ENCODE results near the gene ZNF217.
A peak's percentile ranks its signal among the peaks of the same experiment; 100 is the strongest.
"Not testable (repeated sequence)": the region's sequence is repeated elsewhere in the genome, so short reads cannot be mapped to it uniquely, and the experiment has no call there.

The ZNF217 gene

DNA sequence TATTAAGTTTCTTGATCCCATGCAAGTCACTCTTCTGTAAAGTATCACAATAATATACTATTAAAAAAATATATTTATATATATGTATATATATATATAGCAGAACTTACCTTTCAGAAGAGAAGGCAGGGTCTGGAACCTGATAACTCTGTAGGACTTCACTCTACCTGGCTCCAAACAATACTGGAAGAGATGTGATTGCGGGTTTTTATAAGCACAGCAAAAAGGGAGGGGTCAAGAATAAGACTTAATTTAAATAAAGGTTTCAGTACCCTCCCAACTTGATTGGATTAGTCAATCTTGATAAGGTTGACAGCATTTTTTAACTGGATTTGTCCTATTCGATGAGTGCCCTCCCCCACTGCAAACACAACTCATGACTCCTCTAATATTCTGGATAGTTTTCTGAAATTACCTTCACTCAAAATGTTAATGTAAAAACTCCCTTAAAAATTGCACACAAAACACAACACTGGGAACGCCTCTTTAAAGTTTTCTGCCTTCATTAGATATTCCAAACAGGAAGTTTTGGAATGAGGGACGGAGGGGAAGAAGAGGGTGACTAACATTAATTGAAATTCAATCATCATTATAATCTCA lies 4.0 kb upstream of the ZNF217 start:
- TF ChIP-seq, protein P1, sequence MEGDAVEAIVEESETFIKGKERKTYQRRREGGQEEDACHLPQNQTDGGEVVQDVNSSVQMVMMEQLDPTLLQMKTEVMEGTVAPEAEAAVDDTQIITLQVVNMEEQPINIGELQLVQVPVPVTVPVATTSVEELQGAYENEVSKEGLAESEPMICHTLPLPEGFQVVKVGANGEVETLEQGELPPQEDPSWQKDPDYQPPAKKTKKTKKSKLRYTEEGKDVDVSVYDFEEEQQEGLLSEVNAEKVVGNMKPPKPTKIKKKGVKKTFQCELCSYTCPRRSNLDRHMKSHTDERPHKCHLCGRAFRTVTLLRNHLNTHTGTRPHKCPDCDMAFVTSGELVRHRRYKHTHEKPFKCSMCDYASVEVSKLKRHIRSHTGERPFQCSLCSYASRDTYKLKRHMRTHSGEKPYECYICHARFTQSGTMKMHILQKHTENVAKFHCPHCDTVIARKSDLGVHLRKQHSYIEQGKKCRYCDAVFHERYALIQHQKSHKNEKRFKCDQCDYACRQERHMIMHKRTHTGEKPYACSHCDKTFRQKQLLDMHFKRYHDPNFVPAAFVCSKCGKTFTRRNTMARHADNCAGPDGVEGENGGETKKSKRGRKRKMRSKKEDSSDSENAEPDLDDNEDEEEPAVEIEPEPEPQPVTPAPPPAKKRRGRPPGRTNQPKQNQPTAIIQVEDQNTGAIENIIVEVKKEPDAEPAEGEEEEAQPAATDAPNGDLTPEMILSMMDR (IDR thresholded peaks at IDR 0.05; ENCODE audit: low read depth, low read length): no peak
- H3K27me3 ChIP-seq (ENCODE audit: insufficient read depth, low read depth, severe bottlenecking): no peaks in the 10 kb centered on the region
- no peaks in the 10 kb centered on the region for H3K36me3 ChIP-seq
- H3K27ac ChIP-seq: no peak overlapping the region
- no peaks in the 10 kb centered on the region for H3K9me3 ChIP-seq (ENCODE audit: severe bottlenecking)
- no peak overlapping the region for H3K4me3 ChIP-seq (ENCODE audit: low read depth, low read length)
- no peak for DNase-seq

DNA sequence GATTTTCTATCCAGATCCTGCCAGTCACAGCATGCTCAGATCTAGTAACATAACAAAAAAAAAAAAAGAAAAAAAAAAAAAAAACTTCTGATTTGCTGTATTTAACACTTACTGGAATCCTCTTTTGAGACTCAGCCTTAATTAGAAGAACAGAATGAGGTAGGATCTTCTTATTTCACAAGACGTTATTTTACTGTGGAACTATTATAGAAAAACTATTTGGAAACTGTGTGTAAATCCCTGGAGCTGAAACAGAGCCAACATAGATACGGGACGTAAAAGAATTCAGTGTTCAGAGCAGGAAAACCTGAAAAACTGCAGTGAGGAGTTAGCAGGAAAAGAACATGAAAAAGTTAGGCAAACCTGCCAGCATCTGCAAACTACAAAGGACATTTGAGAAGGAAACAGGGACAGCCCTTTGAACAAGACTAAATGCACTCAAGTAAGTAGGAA lies 3.4 kb upstream of the ZNF217 start:
- Histone ChIP-seq H3K27ac (no peak overlapping the region), H3K27me3 (ENCODE audit: insufficient read depth, low read depth, severe bottlenecking) (no peaks in the 10 kb centered on the region), H3K36me3 (no peaks in the 10 kb centered on the region), H3K4me3 (ENCODE audit: low read depth, low read length) (no peak overlapping the region), H3K9me3 (ENCODE audit: severe bottlenecking) (no peaks in the 10 kb centered on the region)
- TF ChIP-seq, protein P1 (IDR thresholded peaks at IDR 0.05; ENCODE audit: low read depth, low read length): no peak
- DNase-seq: no peak

DNA sequence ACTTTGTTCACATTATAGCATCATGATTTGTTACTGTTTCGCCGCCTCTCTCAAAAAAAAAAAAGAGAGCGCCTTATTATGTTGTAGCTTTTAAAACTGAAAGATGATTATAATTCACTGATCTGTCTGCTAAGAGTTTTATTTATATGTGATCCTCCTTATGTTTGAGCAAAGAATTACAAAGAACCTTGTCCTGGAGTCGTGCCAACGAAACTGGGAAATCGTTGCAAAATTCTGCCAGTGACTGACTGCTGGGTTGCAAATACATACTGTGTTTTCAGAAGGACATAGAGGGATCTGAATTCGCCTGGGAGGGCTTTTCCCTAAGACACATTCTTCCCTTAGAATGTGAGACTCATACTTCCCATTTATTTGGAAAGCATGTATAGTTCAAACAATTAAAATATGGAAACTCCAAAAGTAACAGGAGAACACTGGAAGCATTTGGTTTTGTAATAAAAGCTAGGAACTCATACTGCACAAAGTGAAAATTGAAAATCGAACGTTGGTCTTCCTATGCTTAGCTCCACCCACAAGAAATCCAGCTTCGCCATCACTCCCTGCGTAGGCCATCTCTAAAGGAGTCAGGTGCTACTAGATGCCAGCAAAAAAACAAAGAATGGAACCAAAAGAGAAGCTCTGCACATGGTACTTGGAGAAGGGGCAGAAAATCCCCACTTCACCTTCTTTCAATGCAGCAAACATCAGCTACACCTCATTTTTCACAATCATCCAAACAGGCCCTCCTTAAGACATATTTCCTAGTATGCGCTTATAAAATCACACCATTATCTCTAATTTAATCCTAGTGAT lies 2.8 kb upstream of the ZNF217 start:
- H3K27ac ChIP-seq; DNase-seq; H3K36me3 ChIP-seq; H3K9me3 ChIP-seq (ENCODE audit: severe bottlenecking); H3K4me3 ChIP-seq (ENCODE audit: low read depth, low read length); H3K27me3 ChIP-seq (ENCODE audit: insufficient read depth, low read depth, severe bottlenecking): not testable (repeated sequence)

DNA sequence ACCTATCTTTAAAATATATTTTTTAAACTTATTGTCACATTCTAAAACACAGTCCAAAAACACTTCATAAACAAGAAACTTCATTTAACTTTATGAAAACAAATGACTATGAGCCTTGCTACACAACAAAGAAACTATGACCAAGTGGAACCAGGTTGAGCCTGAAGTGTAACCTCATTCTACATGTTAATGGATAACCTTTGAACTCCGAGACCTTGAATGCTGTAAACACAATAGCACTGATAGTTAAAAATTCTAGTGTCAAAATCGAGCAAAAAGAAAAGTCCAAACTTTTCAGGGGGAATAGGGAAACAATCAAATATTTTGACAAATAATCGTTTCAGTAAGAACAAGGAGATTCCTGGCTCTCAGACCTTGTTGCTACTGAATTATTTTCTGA lies 2.1 kb upstream of the ZNF217 start:
- not testable (repeated sequence) for H3K36me3 ChIP-seq; H3K27ac ChIP-seq; H3K4me3 ChIP-seq (ENCODE audit: low read depth, low read length); H3K9me3 ChIP-seq (ENCODE audit: severe bottlenecking); H3K27me3 ChIP-seq (ENCODE audit: insufficient read depth, low read depth, severe bottlenecking); DNase-seq

DNA sequence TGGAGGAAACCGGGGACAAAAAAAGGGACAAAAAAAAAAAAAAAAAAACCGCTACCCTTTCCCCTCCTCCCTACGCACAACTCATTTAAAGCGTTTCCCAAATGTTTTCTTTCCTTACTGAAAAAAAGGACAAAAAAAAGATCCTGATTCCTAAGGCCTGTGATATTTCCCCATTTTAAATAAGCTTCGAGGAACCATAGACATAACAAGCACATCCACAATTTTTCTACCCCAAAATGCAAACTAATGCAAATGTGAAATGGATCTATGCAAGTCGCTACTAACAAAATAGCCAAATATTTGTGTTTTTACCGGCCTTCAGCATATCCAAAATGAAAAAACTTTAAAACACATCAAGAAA lies 1.4 kb upstream of the ZNF217 start:
- no peak for DNase-seq
- TF ChIP-seq, protein P1 (IDR thresholded peaks at IDR 0.05; ENCODE audit: low read depth, low read length): no peak
- no peaks in the 10 kb centered on the region for H3K27me3 ChIP-seq (ENCODE audit: insufficient read depth, low read depth, severe bottlenecking)
- no peaks in the 10 kb centered on the region for H3K36me3 ChIP-seq
- H3K27ac ChIP-seq: peak overlapping the region; percentile 82
- peak overlapping the region; percentile 80 for H3K4me3 ChIP-seq (ENCODE audit: low read depth, low read length)
- no peaks in the 10 kb centered on the region for H3K9me3 ChIP-seq (ENCODE audit: severe bottlenecking)

DNA sequence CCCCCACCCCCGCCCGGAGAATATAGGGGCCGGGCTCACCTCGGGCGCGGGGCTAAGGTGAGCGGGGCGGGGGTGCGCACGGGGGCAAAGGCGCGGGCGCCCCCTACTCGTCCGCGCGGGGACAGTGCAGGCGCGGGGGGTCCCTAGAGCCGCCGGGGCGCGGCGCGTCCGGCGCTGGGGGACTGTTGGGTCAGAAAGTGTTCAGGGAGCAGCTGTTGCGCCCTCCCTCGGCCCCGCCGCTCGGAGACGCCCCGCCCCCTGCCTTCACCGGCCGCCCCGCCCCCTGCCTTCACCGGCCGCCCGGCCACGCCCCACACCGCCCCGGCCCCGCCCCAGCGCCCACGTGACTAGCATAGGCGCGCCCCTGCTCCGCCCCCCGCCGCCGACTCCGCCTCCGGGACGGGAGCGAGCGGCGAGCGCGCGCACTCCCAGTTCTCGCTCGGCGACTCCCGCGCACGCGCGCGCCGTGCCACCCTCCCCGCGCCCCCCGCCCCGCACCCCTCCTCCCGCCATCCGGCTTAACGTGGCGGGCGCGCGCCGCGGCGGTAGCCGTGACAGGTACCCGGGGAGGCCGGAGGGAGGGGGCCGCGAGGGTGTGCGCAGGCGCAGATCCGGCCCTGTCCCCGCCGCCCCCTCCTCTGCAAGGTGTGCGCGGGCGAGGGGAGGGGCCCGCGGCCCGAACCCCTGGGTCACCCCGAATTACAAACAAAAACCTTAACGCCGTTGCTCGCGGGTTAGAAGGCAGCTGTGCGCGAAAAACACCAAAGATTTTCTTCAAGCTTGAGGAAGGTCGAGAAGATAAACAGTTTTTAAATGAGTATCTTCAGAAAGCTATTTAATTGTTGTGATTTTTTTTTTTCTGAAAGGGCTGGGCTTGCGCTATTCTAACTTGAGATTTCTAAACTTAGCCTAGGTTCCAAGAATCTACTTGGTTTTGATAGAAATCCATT lies 704 bp upstream of the ZNF217 start:
- Histone ChIP-seq H3K36me3 (no peaks in the 10 kb centered on the region), H3K9me3 (ENCODE audit: severe bottlenecking) (no peaks in the 10 kb centered on the region), H3K27ac (peak overlapping the region; percentile 82), H3K27me3 (ENCODE audit: insufficient read depth, low read depth, severe bottlenecking) (no peaks in the 10 kb centered on the region), H3K4me3 (ENCODE audit: low read depth, low read length) (peak overlapping the region; percentile 80)
- DNase-seq: peak; percentile 93
- TF ChIP-seq, protein P1 (IDR thresholded peaks at IDR 0.05; ENCODE audit: low read depth, low read length): peak; percentile 44; the same call in 1 of the 2 replicates

All from WERI-Rb-1 (cell line).